GM12878 (cell line): ENCODE data around the gene RIMS1. TPM values are rescaled to one million over a fixed set of nuclear protein-coding genes. Genes with fewer than 3 reads are reported as not detected.

Experiments
- ATAC-seq: fragments of 200-7000 bp; cut with Tn5 transposase; 3 replicates; pipeline ENCODE4 v1.9.1; 2020; ENCODE audit warnings: mild to moderate bottlenecking, moderate library complexity
- BruUV-seq: library from RNA; stranded (reverse); fragments of 400-500 nt; replicated peaks from 2 replicates; lab custom pipeline; 2021; lab: Mats Ljungman, UMichigan
- CTCF ChIA-PET: fragments of 300-600 bp; sonication (Branson Sonifier 250); formaldehyde crosslinking; extraction: SDS; loops from one replicate; lab custom pipeline; 2021; ENCODE audit warnings: inconsistent platforms; lab: Yijun Ruan, JAX
- POLR2A ChIA-PET: fragments of 350-600 bp; formaldehyde crosslinking; extraction: SDS; loops from one replicate; lab custom pipeline; 2021; ENCODE audit warnings: inconsistent platforms; lab: Charles Lee
- RAD21 ChIA-PET: fragments of 300-600 bp; sonication (Branson Sonifier 250); formaldehyde crosslinking; loops from one replicate; lab custom pipeline; 2023; ENCODE audit warnings: antibody characterized with exemption; ENCODE audit not compliant: unreplicated experiment; lab: Charles Lee
- SMC1A ChIA-PET: fragments of 300-600 bp; sonication (Branson Sonifier 250); formaldehyde crosslinking; loops from one replicate; lab custom pipeline; 2023; ENCODE audit not compliant: unreplicated experiment, uncharacterized antibody; lab: Charles Lee
- DNase-seq: peaks from one replicate; pipeline ENCODE4 v3.0.0-alpha.2; 2011; ENCODE audit warnings: low read depth, low spot score
- FAIRE-seq: peaks from 3 replicates; lab custom pipeline; 2011; peaks lifted over from hg19 to GRCh38; lab: Jason Lieb, UNC
- H2AFZ ChIP-seq: 2 replicates; pipeline ENCODE4 v1.6.0; 2011; ENCODE audit warnings: low read depth, low read length, control low read depth; ENCODE audit not compliant: control insufficient read depth
- H3K27ac ChIP-seq: 2 replicates; pipeline ENCODE4 v1.5.1; 2011; ENCODE audit warnings: control low read depth; ENCODE audit not compliant: control insufficient read depth, insufficient read depth
- H3K27me3 ChIP-seq, 2 experiments: replicated peaks in 1 of 2; 2 replicates each; pipeline versions ENCODE4 v1.6.0 to v1.6.1; 2011; ENCODE audit warnings: low read length in 1 of 2; ENCODE audit not compliant: control insufficient read depth in 2 of 2, insufficient read depth in 2 of 2
- H3K36me3 ChIP-seq, 2 experiments: 2 replicates each; pipeline ENCODE4 v1.5.1; 2011; ENCODE audit warnings: low read length in 1 of 2; ENCODE audit not compliant: control insufficient read depth in 2 of 2, insufficient read depth in 2 of 2
- H3K4me1 ChIP-seq: 2 replicates; pipeline ENCODE4 v1.6.1; 2011; ENCODE audit warnings: mild to moderate bottlenecking, low read length, moderate library complexity, mixed read lengths; ENCODE audit not compliant: control insufficient read depth, insufficient read depth
- H3K4me2 ChIP-seq: 2 replicates; pipeline ENCODE4 v1.6.0; 2011; ENCODE audit warnings: control low read depth; ENCODE audit not compliant: control insufficient read depth, insufficient read depth
- H3K4me3 ChIP-seq: fragments of 200-600 bp; sonication (generic); 2 replicates; pipeline ENCODE4 v1.5.1; 2016
- H3K79me2 ChIP-seq: 2 replicates; pipeline ENCODE4 v1.6.0; 2011; ENCODE audit warnings: low read length; ENCODE audit not compliant: control insufficient read depth, insufficient read depth
- H3K9ac ChIP-seq: 2 replicates; pipeline ENCODE4 v1.8.0; 2011; ENCODE audit warnings: low read length, control low read depth, mixed read lengths; ENCODE audit not compliant: control insufficient read depth, insufficient read depth
- H3K9me3 ChIP-seq: replicated peaks from 3 replicates; pipeline ENCODE4 v1.5.1; 2011; ENCODE audit warnings: mild to moderate bottlenecking, low read length; ENCODE audit not compliant: control insufficient read depth, insufficient read depth
- H4K20me1 ChIP-seq: 2 replicates; pipeline ENCODE4 v1.6.0; 2011; ENCODE audit not compliant: control insufficient read depth, insufficient read depth
- ATF2 ChIP-seq: IDR thresholded peaks from 2 replicates; pipeline ENCODE4 v1.6.1; 2012; ENCODE audit warnings: low read length, inconsistent platforms
- CBX3 ChIP-seq: fragments of 200-600 bp; sonication (generic); IDR thresholded peaks from 2 replicates; pipeline ENCODE4 v1.6.1; 2016; ENCODE audit warnings: low read depth, borderline replicate concordance
- CEBPB ChIP-seq, 2 experiments: fragments of 150-350 bp in 1 of 2; IDR thresholded peaks; 2 replicates each; pipeline ENCODE4 v1.6.1; 2012 to 2014; ENCODE audit warnings: low read depth in 2 of 2, low read length in 2 of 2, borderline replicate concordance in 1 of 2, inconsistent platforms in 1 of 2
- CHD1 ChIP-seq: IDR thresholded peaks from 2 replicates; pipeline ENCODE4 v1.6.1; 2012; ENCODE audit warnings: low read depth, low read length, improper control_type of control experiment
- CTCF ChIP-seq, 3 experiments: IDR thresholded peaks in 2 of 3; conservative IDR thresholded peaks in 1 of 3; 2 replicates each; pipeline ENCODE4 v1.5.1; 2011; ENCODE audit warnings: low read depth in 3 of 3, low read length in 3 of 3, mild to moderate bottlenecking in 3 of 3, control low read depth in 2 of 3, moderate library complexity in 2 of 3, inconsistent platforms in 1 of 3, mixed read lengths in 1 of 3; ENCODE audit not compliant: control insufficient read depth in 2 of 3, insufficient read depth in 1 of 3; ENCODE audit errors: extremely low read depth in 1 of 3
- E2F4 ChIP-seq: IDR thresholded peaks from 2 replicates; pipeline ENCODE4 v1.6.1; 2012; ENCODE audit warnings: low read depth, low read length, improper control_type of control experiment
- E2F8 ChIP-seq: fragments of 450-650 bp; IDR thresholded peaks from 2 replicates; pipeline ENCODE4 v1.6.1; 2018; ENCODE audit warnings: mild to moderate bottlenecking, low read depth, moderate library complexity; ENCODE audit not compliant: partially characterized antibody
- HCFC1 ChIP-seq: fragments of 150-350 bp; IDR thresholded peaks from 2 replicates; pipeline ENCODE4 v1.6.1; 2014; ENCODE audit warnings: low read length
- HDAC2 ChIP-seq: fragments of 200-600 bp; sonication (generic); IDR thresholded peaks from 2 replicates; pipeline ENCODE4 v1.6.1; 2017
- PAX8 ChIP-seq: fragments of 450-650 bp; IDR thresholded peaks from 2 replicates; pipeline ENCODE4 v1.6.1; 2017; ENCODE audit warnings: mild to moderate bottlenecking, moderate library complexity
- RCOR1 ChIP-seq: conservative IDR thresholded peaks from 2 replicates; pipeline ENCODE4 v1.6.1; 2012; ENCODE audit warnings: low read depth, low read length, improper control_type of control experiment
- TCF3 ChIP-seq: IDR thresholded peaks from 2 replicates; pipeline ENCODE4 v1.6.1; 2012; ENCODE audit warnings: low read depth, mild to moderate bottlenecking, low read length, borderline replicate concordance; ENCODE audit not compliant: insufficient read depth
- ZBTB33 ChIP-seq: fragments of 450-650 bp; IDR thresholded peaks from 2 replicates; pipeline ENCODE4 v1.6.1; 2017; ENCODE audit warnings: mild to moderate bottlenecking
- ZNF274 ChIP-seq: IDR thresholded peaks from one replicate; pipeline ENCODE4 v1.8.0; 2011; ENCODE audit not compliant: insufficient read length, insufficient read depth
- WGBS: methylation state at CpG from one replicate; pipeline ENCODE4 v1.1.6; 2016; ENCODE audit warnings: low lambda C conversion rate; ENCODE audit not compliant: insufficient replicate concordance, insufficient coverage; ENCODE audit errors: missing lambda C conversion rate; 5-methylcytosine and 5-hydroxymethylcytosine counted together
- in situ Hi-C: fragments of 300-500 bp; cut with MboI; formaldehyde crosslinking; loops from 9 replicates; pipeline ENCODE4 v1.14.3; 2018; ENCODE audit warnings: mixed read lengths
- intact Hi-C: fragments of 100-400 bp; cut with micrococcal nuclease; formaldehyde crosslinking; loops from one replicate; pipeline ENCODE4 v1.14.2; 2022; ENCODE audit not compliant: unreplicated experiment
- polyA plus RNA-seq, 11 experiments: library from polyadenylated mRNA; depleted of rRNA in 4 of 11; unstranded in 6 of 11; stranded (reverse) in 5 of 11; fragments of >200 nt; fragmentation: Nextera tagmentation in 4 of 11; fragmentation: Illumina TruSeq in 1 of 11; extraction: Ambion mirVana in 4 of 11; extraction: Trizol in 1 of 11; gene quantifications; 1 replicate in 1 of 11; 2 replicates in 10 of 11; pipeline versions ENCODE4 v1.2.1 to v1.2.3, GENCODE V29; 2011 to 2016; ENCODE audit warnings: inconsistent platforms in 2 of 11, missing spikeins in 2 of 11, low read depth in 1 of 11
- total RNA-seq, 4 experiments: library from RNA; depleted of rRNA in 3 of 4; stranded (reverse); fragments of >200 nt in 3 of 4; fragmentation: Illumina TruSeq in 1 of 4; extraction: Trizol in 1 of 4; gene quantifications; 2 replicates each; pipeline versions ENCODE4 v1.2.1 to v1.2.3, GENCODE V29; 2013 to 2021

The RIMS1 gene
- total and polyA plus RNA-seq, 10 of the 15 experiments (the other 5 are each of a cell fraction or from before 2014, with no cell fraction given), result 0.05 to 0.76 (median 0.23) TPM

GRCh38 chr6:72260489-72260888 lies 374.1 kb downstream of the RIMS1 start (continued):
- TF ChIP-seq E2F8 (no peak), PAX8 (no peak), ATF2 (no peak), HCFC1 (no peak)
- TF ChIP-seq, all 136 proteins: peak for 0

GRCh38 chr6:72261554-72261953 lies 375.2 kb downstream of the RIMS1 start:
- Histone ChIP-seq H3K27me3 (no peaks in the 10 kb centered on the region), H3K27ac (no peak overlapping the region), H3K4me1 (no peaks in the 10 kb centered on the region), H4K20me1 (no peaks in the 10 kb centered on the region), H3K4me3 (no peak overlapping the region), H3K9ac (no peak overlapping the region), H2AFZ (no peak overlapping the region), H3K9me3 (no peaks in the 10 kb centered on the region), H3K79me2 (no peaks in the 10 kb centered on the region), H3K36me3 (no peaks in the 10 kb centered on the region), H3K4me2 (no peak overlapping the region)
- ChIA-PET RAD21 (no interaction called here), SMC1A (interaction anchor here (1.1 kb wide), 1 partner anchor 47 kb away, joined by 3 read pairs; no protein-coding TSS in a partner anchor), CTCF (no interaction called here), POLR2A (no interaction called here)
- ATAC-seq (no peak), FAIRE-seq (no peak), DNase-seq (no peak)
- WGBS, result 36% methylated on average over 3 of the region's 3 CpGs
- intact Hi-C loops, result no loop called here
- in situ Hi-C loops, result no loop called here
- BruUV-seq, result no TSS peak
- TF ChIP-seq CEBPB (IDR thresholded peaks at IDR 0.05; ENCODE audit: borderline replicate concordance in 1 of 2, low read depth in 2 of 2, low read length in 2 of 2) (no peak), ZNF274 (no peak), CTCF (IDR thresholded peaks at IDR 0.05 in 2 of 3, conservative IDR thresholded peaks at IDR 0.05 in 1 of 3; ENCODE audit: control insufficient read depth in 2 of 3, extremely low read depth in 1 of 3, insufficient read depth in 1 of 3, low read depth in 3 of 3, low read length in 3 of 3) (no peak), E2F4 (no peak), CBX3 (no peak), ZBTB33 (no peak), CHD1 (no peak), RCOR1 (no peak), TCF3 (no peak), HDAC2 (no peak)
